GM13977 (cell line): ENCODE results near the gene TYMP.

Source experiments
- DNase-seq: peaks from one replicate; pipeline ENCODE4 v3.0.0; 2012; ENCODE audit warnings: low spot score
- in situ Hi-C: fragments of 300-500 bp; cut with MboI; formaldehyde crosslinking; loops from one replicate; pipeline ENCODE4 v1.12.0; 2022; ENCODE audit warnings: low sequenced_read_pairs, low pct_unique_long_range_greater_than_20kb, mixed read lengths, inconsistent platforms; ENCODE audit not compliant: unreplicated experiment
- TF ChIP-seq, protein P1 (sequence below): IDR thresholded peaks from 2 replicates; pipeline ENCODE4 v1.5.1; 2012; ENCODE audit warnings: mild to moderate bottlenecking, control low read depth; ENCODE audit not compliant: insufficient read depth; ENCODE audit errors: extremely low read depth, missing control alignments

TYMP gene

DNA sequence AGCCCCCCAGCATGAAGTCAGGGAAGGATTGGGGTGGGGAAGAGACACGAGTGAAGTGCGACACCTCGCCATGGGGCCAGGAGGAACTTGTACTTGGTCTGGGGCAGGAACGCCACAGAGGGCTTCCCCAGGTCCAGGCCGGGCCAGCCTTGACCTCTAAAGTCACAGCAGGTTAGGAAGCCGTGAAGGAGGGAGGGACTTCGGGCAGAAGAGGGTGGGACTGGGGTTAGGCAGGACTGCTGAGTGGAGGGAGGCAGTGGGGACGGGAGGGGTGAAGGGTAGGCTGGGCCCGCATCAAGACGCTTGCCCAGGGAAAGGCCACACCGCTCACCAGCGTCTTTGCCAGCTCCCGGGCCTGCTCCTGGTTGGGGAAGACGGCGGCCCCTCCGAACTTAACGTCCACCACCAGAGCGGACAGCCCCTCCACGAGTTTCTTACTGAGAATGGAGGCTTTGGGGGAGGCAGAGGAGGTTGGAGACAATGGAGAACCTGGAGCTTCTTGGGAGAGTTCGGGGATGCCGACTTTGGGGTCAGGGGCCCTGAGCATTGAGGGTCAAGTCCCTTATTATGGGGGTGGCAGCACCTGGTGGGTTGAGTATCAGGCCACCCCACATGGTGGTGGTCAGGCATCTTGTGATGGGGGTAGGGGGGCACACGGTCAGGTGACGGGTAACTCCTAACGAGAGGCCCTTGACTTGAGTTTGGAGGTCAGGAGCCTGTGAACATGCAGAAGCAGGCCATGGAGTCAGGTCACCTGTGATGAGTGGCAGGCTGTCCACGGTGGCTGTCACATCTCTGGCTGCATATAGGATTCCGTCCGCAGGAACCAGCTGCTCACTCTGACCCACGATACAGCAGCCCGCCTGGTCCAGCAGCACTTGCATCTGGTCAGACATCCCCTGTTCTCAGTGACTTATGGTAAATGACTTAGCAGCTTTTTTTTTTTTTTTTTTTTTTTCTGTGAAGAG is 2.7 kb downstream of the TYMP start:
- TF ChIP-seq, protein P1, sequence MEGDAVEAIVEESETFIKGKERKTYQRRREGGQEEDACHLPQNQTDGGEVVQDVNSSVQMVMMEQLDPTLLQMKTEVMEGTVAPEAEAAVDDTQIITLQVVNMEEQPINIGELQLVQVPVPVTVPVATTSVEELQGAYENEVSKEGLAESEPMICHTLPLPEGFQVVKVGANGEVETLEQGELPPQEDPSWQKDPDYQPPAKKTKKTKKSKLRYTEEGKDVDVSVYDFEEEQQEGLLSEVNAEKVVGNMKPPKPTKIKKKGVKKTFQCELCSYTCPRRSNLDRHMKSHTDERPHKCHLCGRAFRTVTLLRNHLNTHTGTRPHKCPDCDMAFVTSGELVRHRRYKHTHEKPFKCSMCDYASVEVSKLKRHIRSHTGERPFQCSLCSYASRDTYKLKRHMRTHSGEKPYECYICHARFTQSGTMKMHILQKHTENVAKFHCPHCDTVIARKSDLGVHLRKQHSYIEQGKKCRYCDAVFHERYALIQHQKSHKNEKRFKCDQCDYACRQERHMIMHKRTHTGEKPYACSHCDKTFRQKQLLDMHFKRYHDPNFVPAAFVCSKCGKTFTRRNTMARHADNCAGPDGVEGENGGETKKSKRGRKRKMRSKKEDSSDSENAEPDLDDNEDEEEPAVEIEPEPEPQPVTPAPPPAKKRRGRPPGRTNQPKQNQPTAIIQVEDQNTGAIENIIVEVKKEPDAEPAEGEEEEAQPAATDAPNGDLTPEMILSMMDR: no peak
- in situ Hi-C loops: no loop called here
- peak; percentile 83 for DNase-seq

DNA sequence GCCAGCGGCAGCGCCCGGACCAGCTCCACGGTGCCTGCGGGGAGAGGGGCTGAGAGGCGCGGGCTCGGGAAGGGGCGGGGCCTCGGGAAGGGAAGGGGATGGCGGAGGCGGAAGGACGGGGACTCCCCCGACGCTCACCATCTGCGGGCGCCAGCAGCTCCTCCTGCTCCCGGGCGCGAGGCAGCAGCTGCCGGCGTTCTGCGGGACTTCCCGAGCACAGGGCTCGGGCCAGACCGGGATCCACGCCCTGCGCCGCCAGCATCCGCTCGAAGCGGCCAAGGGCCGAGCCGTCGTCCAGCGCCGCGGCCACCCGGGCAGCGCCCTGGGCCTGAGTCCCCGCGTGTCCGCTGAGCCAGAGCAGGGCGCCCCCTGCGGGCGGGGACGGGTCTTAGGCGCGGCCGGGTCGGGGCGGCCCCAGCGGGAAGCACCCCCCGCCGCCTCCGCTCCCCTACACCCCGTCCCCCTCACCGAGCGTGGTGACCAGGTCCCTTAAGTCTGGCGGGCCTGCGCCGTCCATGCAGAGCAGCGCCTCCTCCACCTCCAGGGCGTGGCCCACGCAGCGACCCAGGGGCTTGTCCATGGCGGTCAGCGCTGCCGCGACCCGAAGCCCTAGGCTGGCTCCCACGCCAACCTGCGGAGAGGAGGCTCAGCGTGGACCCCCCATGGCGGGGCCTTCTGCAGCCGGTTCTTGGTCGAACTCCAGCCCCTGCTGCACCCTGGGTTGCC is 3.5 kb downstream of the TYMP start:
- TF ChIP-seq, protein P1: peak; percentile 78
- DNase-seq: peak; percentile 93
- in situ Hi-C loops: no loop called here

DNA sequence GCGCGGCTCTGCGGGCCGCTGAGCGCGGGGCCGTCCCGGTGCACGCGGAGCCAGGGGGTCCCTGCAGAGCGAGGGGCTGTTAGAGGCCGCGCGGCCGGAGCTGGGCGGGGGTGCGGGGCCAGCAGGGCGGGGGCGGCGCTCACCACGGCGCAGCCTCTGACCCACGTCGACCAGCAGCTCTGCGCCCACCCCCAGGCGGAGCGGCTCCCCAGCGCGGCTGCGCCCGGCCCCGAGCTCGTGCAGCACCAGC is 4.0 kb downstream of the TYMP start:
- no peak for DNase-seq
- in situ Hi-C loops: no loop called here
- TF ChIP-seq, protein P1: no peak

DNA sequence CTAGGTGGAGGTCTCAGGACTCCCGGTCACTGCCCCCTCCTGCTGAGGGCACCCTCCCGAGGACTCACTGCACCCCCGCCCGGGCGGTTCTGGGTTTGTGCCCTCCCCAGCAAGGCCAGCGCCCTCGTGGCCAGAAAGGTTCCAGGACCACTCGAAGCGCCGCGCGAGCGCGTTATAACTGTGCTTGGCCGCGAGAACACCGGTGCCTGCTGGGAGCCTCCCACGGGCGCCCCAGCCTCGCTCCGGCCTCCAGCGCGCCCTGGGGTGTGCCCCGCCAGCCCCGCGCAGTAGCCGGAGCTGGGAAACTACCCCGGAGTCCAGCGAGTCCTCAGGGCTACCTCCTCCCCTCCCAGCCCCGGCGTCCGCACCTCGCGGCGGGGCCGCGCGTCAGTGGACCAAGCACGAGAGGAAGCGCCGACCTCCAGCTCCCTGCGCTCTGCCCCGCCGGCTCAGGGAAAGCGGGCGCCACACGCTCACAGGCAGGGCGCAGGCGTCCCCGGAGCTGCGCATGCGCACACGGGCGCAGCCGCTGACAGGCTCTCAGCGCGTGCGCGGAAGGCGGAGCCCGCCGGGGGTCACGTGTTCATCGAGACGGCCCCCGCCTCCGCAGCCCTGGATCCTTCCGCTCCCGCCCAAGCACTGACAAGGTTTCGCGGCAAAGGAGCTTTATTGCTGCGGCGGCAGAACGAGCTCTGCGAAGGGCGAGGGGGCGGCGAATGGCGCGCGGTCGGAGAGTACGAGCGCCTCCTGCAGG is 4.5 kb downstream of the TYMP start, which contains the start of gene SCO2:
SCO2 (minus strand) TSS at position 495 of the 754 bp plus-strand sequence. CDS start 1,187 bp downstream, outside the sequence.
- in situ Hi-C loops: no loop called here
- TF ChIP-seq, protein P1: peak; percentile 72
- DNase-seq: peak; percentile 99

DNA sequence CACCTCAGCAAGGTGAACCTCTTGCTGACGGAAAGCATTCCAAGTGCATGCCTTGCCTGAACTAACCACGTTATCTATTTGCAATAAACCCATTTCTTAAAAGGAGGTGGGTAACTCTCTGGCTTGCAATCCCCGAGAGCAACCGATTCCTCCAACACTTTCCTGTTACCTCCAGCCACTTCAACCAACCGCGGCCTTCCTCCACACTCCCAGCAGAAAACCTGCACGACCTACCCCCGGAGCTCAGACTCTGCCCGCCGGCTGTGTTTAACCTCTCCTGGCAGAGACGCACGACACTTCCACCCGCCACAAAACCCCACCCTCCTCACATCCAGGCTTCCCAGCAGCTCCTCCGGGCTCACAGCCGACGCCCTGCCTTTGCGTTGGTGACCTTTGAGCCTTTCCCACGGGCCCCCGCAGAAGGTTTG is 5.1 kb downstream of the TYMP start:
- no peak for DNase-seq
- in situ Hi-C loops: no loop called here
- TF ChIP-seq, protein P1: no peak
